Measurements from ENCODE around the gene RPS6KA2.

The RPS6KA2 gene

GRCh38 chr6:166523782-166524559 lies 103.1 kb downstream of the RPS6KA2 start:
- CTCF ChIA-PET = interaction anchor here (1.5 kb wide), 1 partner anchor 29 kb away, joined by 4 read pairs; no protein-coding TSS in a partner anchor
- no peaks in the 10 kb centered on the region for H3K36me3 ChIP-seq (ENCODE audit: control insufficient read depth in 4 of 4, insufficient read depth in 4 of 4, low read length in 3 of 4)
- H3K9me3 ChIP-seq (ENCODE audit: control extremely low read depth in 1 of 5, control insufficient read depth in 4 of 5, insufficient read depth in 2 of 5, low read depth in 1 of 5, low read length in 4 of 5) = peaks cover 0 to 7% (median 0%) of the 10 kb centered on the region in 5 experiments
- no peak for DNase-seq
- H3K4me1 ChIP-seq (ENCODE audit: control extremely low read depth in 1 of 4, control insufficient read depth in 4 of 4, insufficient read depth in 4 of 4, low read length in 3 of 4) = no peaks in the 10 kb centered on the region
- H3K27me3 ChIP-seq (replicated peaks in 2 of 5; ENCODE audit: control insufficient read depth in 4 of 5, insufficient read depth in 5 of 5, low read length in 4 of 5) = peaks cover 0 to 5% (median 0%) of the 10 kb centered on the region in 5 experiments
- POLR2A ChIA-PET = no interaction called here
- no peak overlapping the region for H3K4me3 ChIP-seq (ENCODE audit: control insufficient read depth in 1 of 7, extremely low read depth in 1 of 7, insufficient read depth in 4 of 7, low read depth in 2 of 7, low read length in 6 of 7)
- 92% methylated on average over 13 of the region's 16 CpGs for WGBS (ENCODE audit: insufficient coverage)
- no peak overlapping the region for H3K27ac ChIP-seq (ENCODE audit: insufficient read depth in 1 of 2, low read depth in 1 of 2, low read length in 2 of 2, poor library complexity in 1 of 2, severe bottlenecking in 2 of 2)

GRCh38 chr6:166520905-166521834 lies 105.9 kb downstream of the RPS6KA2 start:
- Histone ChIP-seq H3K27ac (ENCODE audit: insufficient read depth in 1 of 2, low read depth in 1 of 2, low read length in 2 of 2, poor library complexity in 1 of 2, severe bottlenecking in 2 of 2) (no peak overlapping the region), H3K4me1 (ENCODE audit: control extremely low read depth in 1 of 4, control insufficient read depth in 4 of 4, insufficient read depth in 4 of 4, low read length in 3 of 4) (no peaks in the 10 kb centered on the region), H3K27me3 (replicated peaks in 2 of 5; ENCODE audit: control insufficient read depth in 4 of 5, insufficient read depth in 5 of 5, low read length in 4 of 5) (peaks cover 0 to 5% (median 0%) of the 10 kb centered on the region in 5 experiments), H3K36me3 (ENCODE audit: control insufficient read depth in 4 of 4, insufficient read depth in 4 of 4, low read length in 3 of 4) (no peaks in the 10 kb centered on the region), H3K4me3 (ENCODE audit: control insufficient read depth in 1 of 7, extremely low read depth in 1 of 7, insufficient read depth in 4 of 7, low read depth in 2 of 7, low read length in 6 of 7) (no peak overlapping the region), H3K9me3 (ENCODE audit: control extremely low read depth in 1 of 5, control insufficient read depth in 4 of 5, insufficient read depth in 2 of 5, low read depth in 1 of 5, low read length in 4 of 5) (peaks cover 0 to 13% (median 0%) of the 10 kb centered on the region in 5 experiments)
- ChIA-PET POLR2A (no interaction called here), CTCF (interaction anchor here (1.4 kb wide), 1 partner anchor 9 kb away, joined by 3 read pairs; no protein-coding TSS in a partner anchor)
- no peak for DNase-seq
- 92% methylated on average over 3 of the region's 10 CpGs for WGBS (ENCODE audit: insufficient coverage)

GRCh38 chr6:166516251-166516884 lies 110.7 kb downstream of the RPS6KA2 start:
- Histone ChIP-seq H3K9me3 (ENCODE audit: control extremely low read depth in 1 of 5, control insufficient read depth in 4 of 5, insufficient read depth in 2 of 5, low read depth in 1 of 5, low read length in 4 of 5) (peaks cover 0 to 13% (median 0%) of the 10 kb centered on the region in 5 experiments), H3K27me3 (replicated peaks in 2 of 5; ENCODE audit: control insufficient read depth in 4 of 5, insufficient read depth in 5 of 5, low read length in 4 of 5) (no peaks in the 10 kb centered on the region), H3K4me3 (ENCODE audit: control insufficient read depth in 1 of 7, extremely low read depth in 1 of 7, insufficient read depth in 4 of 7, low read depth in 2 of 7, low read length in 6 of 7) (no peak overlapping the region), H3K36me3 (ENCODE audit: control insufficient read depth in 4 of 4, insufficient read depth in 4 of 4, low read length in 3 of 4) (no peaks in the 10 kb centered on the region), H3K27ac (ENCODE audit: insufficient read depth in 1 of 2, low read depth in 1 of 2, low read length in 2 of 2, poor library complexity in 1 of 2, severe bottlenecking in 2 of 2) (no peak overlapping the region), H3K4me1 (ENCODE audit: control extremely low read depth in 1 of 4, control insufficient read depth in 4 of 4, insufficient read depth in 4 of 4, low read length in 3 of 4) (no peaks in the 10 kb centered on the region)
- 85% methylated on average over 6 of the region's 7 CpGs for WGBS (ENCODE audit: insufficient coverage)
- ChIA-PET POLR2A (no interaction called here), CTCF (interaction anchor here (1.3 kb wide), 2 partner anchors 13 to 21 kb away, joined by 3 to 4 read pairs; no protein-coding TSS in a partner anchor)
- DNase-seq = no peak

GRCh38 chr6:166515072-166515810 lies 111.8 kb downstream of the RPS6KA2 start:
- POLR2A ChIA-PET = no interaction called here
- Histone ChIP-seq H3K36me3 (ENCODE audit: control insufficient read depth in 4 of 4, insufficient read depth in 4 of 4, low read length in 3 of 4) (no peaks in the 10 kb centered on the region), H3K27ac (ENCODE audit: insufficient read depth in 1 of 2, low read depth in 1 of 2, low read length in 2 of 2, poor library complexity in 1 of 2, severe bottlenecking in 2 of 2) (no peak overlapping the region), H3K27me3 (replicated peaks in 2 of 5; ENCODE audit: control insufficient read depth in 4 of 5, insufficient read depth in 5 of 5, low read length in 4 of 5) (no peaks in the 10 kb centered on the region), H3K4me1 (ENCODE audit: control extremely low read depth in 1 of 4, control insufficient read depth in 4 of 4, insufficient read depth in 4 of 4, low read length in 3 of 4) (no peaks in the 10 kb centered on the region), H3K4me3 (ENCODE audit: control insufficient read depth in 1 of 7, extremely low read depth in 1 of 7, insufficient read depth in 4 of 7, low read depth in 2 of 7, low read length in 6 of 7) (no peak overlapping the region), H3K9me3 (ENCODE audit: control extremely low read depth in 1 of 5, control insufficient read depth in 4 of 5, insufficient read depth in 2 of 5, low read depth in 1 of 5, low read length in 4 of 5) (peaks cover 0 to 8% (median 0%) of the 10 kb centered on the region in 5 experiments)
- WGBS (ENCODE audit: insufficient coverage) = 86% methylated on average over 7 of the region's 11 CpGs
- CTCF ChIA-PET = interaction anchor here (0.8 to 1.3 kb wide), 4 partner anchors 11 to 80 kb away, joined by 3 to 4 read pairs (median 3); no protein-coding TSS in a partner anchor
- DNase-seq = peak; percentile 19 to 62 (median 52)

- Histone ChIP-seq H3K27me3 (replicated peaks in 2 of 5; ENCODE audit: control insufficient read depth in 4 of 5, insufficient read depth in 5 of 5, low read length in 4 of 5) (no peaks in the 10 kb centered on the region), H3K4me1 (ENCODE audit: control extremely low read depth in 1 of 4, control insufficient read depth in 4 of 4, insufficient read depth in 4 of 4, low read length in 3 of 4) (no peaks in the 10 kb centered on the region), H3K36me3 (ENCODE audit: control insufficient read depth in 4 of 4, insufficient read depth in 4 of 4, low read length in 3 of 4) (no peaks in the 10 kb centered on the region), H3K4me3 (ENCODE audit: control insufficient read depth in 1 of 7, extremely low read depth in 1 of 7, insufficient read depth in 4 of 7, low read depth in 2 of 7, low read length in 6 of 7) (no peak overlapping the region), H3K9me3 (ENCODE audit: control extremely low read depth in 1 of 5, control insufficient read depth in 4 of 5, insufficient read depth in 2 of 5, low read depth in 1 of 5, low read length in 4 of 5) (peaks cover 0 to 6% (median 0%) of the 10 kb centered on the region in 5 experiments), H3K27ac (ENCODE audit: insufficient read depth in 1 of 2, low read depth in 1 of 2, low read length in 2 of 2, poor library complexity in 1 of 2, severe bottlenecking in 2 of 2) (no peak overlapping the region)
- 100% methylated on average over 2 of the region's 3 CpGs for WGBS (ENCODE audit: insufficient coverage)
- ChIA-PET CTCF (interaction anchor here (1.3 kb wide), 1 partner anchor 79 kb away, joined by 3 read pairs; no protein-coding TSS in a partner anchor), POLR2A (no interaction called here)
- DNase-seq = no peak
Observed at GRCh38 chr6:166514196-166514595, 112.9 kb downstream of the RPS6KA2 start.

- Histone ChIP-seq H3K4me1 (ENCODE audit: control extremely low read depth in 1 of 4, control insufficient read depth in 4 of 4, insufficient read depth in 4 of 4, low read length in 3 of 4) (no peaks in the 10 kb centered on the region), H3K27me3 (replicated peaks in 2 of 5; ENCODE audit: control insufficient read depth in 4 of 5, insufficient read depth in 5 of 5, low read length in 4 of 5) (no peaks in the 10 kb centered on the region), H3K36me3 (ENCODE audit: control insufficient read depth in 4 of 4, insufficient read depth in 4 of 4, low read length in 3 of 4) (no peaks in the 10 kb centered on the region), H3K9me3 (ENCODE audit: control extremely low read depth in 1 of 5, control insufficient read depth in 4 of 5, insufficient read depth in 2 of 5, low read depth in 1 of 5, low read length in 4 of 5) (no peaks in the 10 kb centered on the region), H3K4me3 (ENCODE audit: control insufficient read depth in 1 of 7, extremely low read depth in 1 of 7, insufficient read depth in 4 of 7, low read depth in 2 of 7, low read length in 6 of 7) (no peak overlapping the region), H3K27ac (ENCODE audit: insufficient read depth in 1 of 2, low read depth in 1 of 2, low read length in 2 of 2, poor library complexity in 1 of 2, severe bottlenecking in 2 of 2) (no peak overlapping the region)
- POLR2A ChIA-PET = no interaction called here
- CTCF ChIA-PET = interaction anchor here (0.9 to 1.0 kb wide), 2 partner anchors 55 to 82 kb away, joined by 3 read pairs; no protein-coding TSS in a partner anchor
- 89% methylated on average over 8 of the region's 8 CpGs for WGBS (ENCODE audit: insufficient coverage)
- peak in 2 of 3 donors; percentile 21 to 24 for DNase-seq
Observed at GRCh38 chr6:166512567-166512966, 114.5 kb downstream of the RPS6KA2 start.
